H1 (cell line): ENCODE measurements around the gene ITSN1.

ENCODE experiments used
- BCL11A ChIP-seq, 2 experiments: IDR thresholded peaks; one replicate each; pipeline ENCODE4 v1.6.1; 2011; ENCODE audit warnings: low read depth in 2 of 2, low read length in 2 of 2, mild to moderate bottlenecking in 2 of 2
- CHD7 ChIP-seq: fragments of 300-600 bp; sonication (generic); IDR thresholded peaks from 2 replicates; pipeline ENCODE4 v1.7.1; 2012; ENCODE audit warnings: low read length, moderate library complexity, mild to moderate bottlenecking, inconsistent platforms; ENCODE audit not compliant: insufficient replicate concordance
- CTCF ChIP-seq, 3 experiments: IDR thresholded peaks; 1 replicate in 2 of 3; 2 replicates in 1 of 3; pipeline versions ENCODE4 v1.5.1 to v1.6.1; 2011; ENCODE audit warnings: low read length in 3 of 3, mild to moderate bottlenecking in 3 of 3, inconsistent platforms in 2 of 3, low read depth in 1 of 3, moderate library complexity in 1 of 3; ENCODE audit not compliant: insufficient read depth in 1 of 3; ENCODE audit errors: control extremely low read depth in 1 of 3
- EZH2 ChIP-seq: fragments of 200-600 bp; sonication (generic); IDR thresholded peaks from 2 replicates; pipeline ENCODE4 v1.7.1; 2012; ENCODE audit warnings: low read depth, mild to moderate bottlenecking, moderate library complexity, low read length, inconsistent platforms; ENCODE audit not compliant: severe bottlenecking
- JUND ChIP-seq: IDR thresholded peaks from 2 replicates; pipeline ENCODE4 v1.6.1; 2011; ENCODE audit warnings: mild to moderate bottlenecking, improper control_type of control experiment, low read length
- PHF8 ChIP-seq: fragments of 200-600 bp; sonication (generic); conservative IDR thresholded peaks from 2 replicates; pipeline ENCODE4 v1.7.1; 2012; ENCODE audit warnings: low read depth, mild to moderate bottlenecking, inconsistent platforms, low read length, moderate library complexity
- POLR2A ChIP-seq, 2 experiments: IDR thresholded peaks; 1 replicate in 1 of 2; 2 replicates in 1 of 2; pipeline ENCODE4 v1.6.1; 2011; ENCODE audit warnings: low read depth in 2 of 2, low read length in 2 of 2, mild to moderate bottlenecking in 2 of 2; ENCODE audit errors: control extremely low read depth in 1 of 2
- RBBP5 ChIP-seq: IDR thresholded peaks from 2 replicates; pipeline ENCODE4 v1.7.1; 2012; ENCODE audit warnings: low read depth, mild to moderate bottlenecking, inconsistent platforms, low read length, moderate library complexity, borderline replicate concordance
- SIX5 ChIP-seq: IDR thresholded peaks from 2 replicates; pipeline ENCODE4 v1.6.1; 2011; ENCODE audit warnings: mild to moderate bottlenecking, low read depth, low read length
- SRF ChIP-seq: IDR thresholded peaks from 2 replicates; pipeline ENCODE4 v1.6.1; 2011; ENCODE audit warnings: mild to moderate bottlenecking, low read depth, low read length, moderate library complexity
- SUZ12 ChIP-seq: fragments of 200-600 bp; sonication (generic); IDR thresholded peaks from 2 replicates; pipeline ENCODE4 v1.6.1; 2012; ENCODE audit warnings: mild to moderate bottlenecking, inconsistent platforms, low read length, moderate library complexity, mixed read lengths

DNA sequence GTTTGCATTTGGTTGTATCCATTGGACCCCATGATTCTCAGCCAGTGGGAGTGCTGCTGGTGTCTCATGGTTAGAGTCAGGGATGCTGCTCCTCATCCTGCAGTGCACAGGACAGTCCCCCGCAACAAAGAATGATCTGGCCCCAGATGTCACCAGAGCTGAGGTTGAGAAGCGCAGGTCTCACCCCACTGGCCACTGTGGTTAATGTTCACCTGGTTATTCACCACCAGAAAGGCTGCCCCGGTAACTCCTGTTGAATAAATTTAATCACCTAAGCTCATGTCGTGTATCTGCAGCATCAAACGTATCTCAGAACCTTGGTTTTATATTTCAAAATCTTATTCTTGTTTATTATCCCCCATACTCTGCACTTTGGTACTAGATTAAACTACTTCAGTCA, 197.5 kb downstream of the ITSN1 start:
- no peak for TF ChIP-seq CTCF (IDR thresholded peaks at IDR 0.05; ENCODE audit: control extremely low read depth in 1 of 3, insufficient read depth in 1 of 3, low read depth in 1 of 3, low read length in 3 of 3)
- TF ChIP-seq POLR2A (IDR thresholded peaks at IDR 0.05; ENCODE audit: control extremely low read depth in 1 of 2, low read depth in 2 of 2, low read length in 2 of 2) = no peak
- TF ChIP-seq SIX5 = no peak
- no peak for TF ChIP-seq JUND
- no peak for TF ChIP-seq EZH2
- no peak for TF ChIP-seq BCL11A (IDR thresholded peaks at IDR 0.05; ENCODE audit: low read depth in 2 of 2, low read length in 2 of 2)
- TF ChIP-seq SUZ12 = no peak
- TF ChIP-seq SRF = no peak
- TF ChIP-seq CHD7 = no peak
- TF ChIP-seq PHF8 = no peak
- TF ChIP-seq RBBP5 = no peak
